Parathyroid adenoma (tissue), 2 donors: ENCODE data around the gene B3GNT9.

Experiments
- H2AFZ ChIP-seq: fragments of 300-600 bp; sonication (generic); one replicate; pipeline ENCODE4 v1.7.0; 2017; ENCODE audit warnings: antibody characterized with exemption, mild to moderate bottlenecking
- H3K27ac ChIP-seq: fragments of 300-600 bp; sonication (generic); one replicate; pipeline ENCODE4 v1.7.0; 2017
- H3K27me3 ChIP-seq: fragments of 300-600 bp; sonication (generic); one replicate; pipeline ENCODE4 v1.7.0; 2017; ENCODE audit warnings: low read length; ENCODE audit not compliant: control insufficient read depth, insufficient read depth
- H3K36me3 ChIP-seq: fragments of 300-600 bp; sonication (generic); one replicate; pipeline ENCODE4 v1.7.0; 2017; ENCODE audit warnings: low read length; ENCODE audit not compliant: control insufficient read depth, insufficient read depth
- H3K4me1 ChIP-seq: fragments of 300-600 bp; sonication (generic); one replicate; pipeline ENCODE4 v1.7.0; 2017; ENCODE audit warnings: control low read depth
- H3K4me2 ChIP-seq: fragments of 300-600 bp; sonication (generic); one replicate; pipeline ENCODE4 v1.7.0; 2017; ENCODE audit warnings: low read length
- H3K4me3 ChIP-seq: fragments of 300-600 bp; sonication (generic); one replicate; pipeline ENCODE4 v1.7.0; 2017; ENCODE audit warnings: low read depth, low read length
- H3K79me2 ChIP-seq: fragments of 300-600 bp; sonication (generic); one replicate; pipeline ENCODE4 v1.7.0; 2017; ENCODE audit warnings: control low read depth
- H3K9ac ChIP-seq: fragments of 300-600 bp; sonication (generic); one replicate; pipeline ENCODE4 v1.7.0; 2017; ENCODE audit warnings: mild to moderate bottlenecking
- H3K9me3 ChIP-seq: fragments of 300-600 bp; sonication (generic); one replicate; pipeline ENCODE4 v1.7.0; 2017; ENCODE audit warnings: low read length; ENCODE audit not compliant: control insufficient read depth
- TF ChIP-seq, protein P1 (sequence below): fragments of 300-600 bp; sonication (generic); IDR thresholded peaks from one replicate; pipeline ENCODE4 v1.7.0; 2017; ENCODE audit warnings: antibody characterized with exemption, mild to moderate bottlenecking
- donor health status: primary hyperparathyroidism.

The B3GNT9 gene

DNA sequence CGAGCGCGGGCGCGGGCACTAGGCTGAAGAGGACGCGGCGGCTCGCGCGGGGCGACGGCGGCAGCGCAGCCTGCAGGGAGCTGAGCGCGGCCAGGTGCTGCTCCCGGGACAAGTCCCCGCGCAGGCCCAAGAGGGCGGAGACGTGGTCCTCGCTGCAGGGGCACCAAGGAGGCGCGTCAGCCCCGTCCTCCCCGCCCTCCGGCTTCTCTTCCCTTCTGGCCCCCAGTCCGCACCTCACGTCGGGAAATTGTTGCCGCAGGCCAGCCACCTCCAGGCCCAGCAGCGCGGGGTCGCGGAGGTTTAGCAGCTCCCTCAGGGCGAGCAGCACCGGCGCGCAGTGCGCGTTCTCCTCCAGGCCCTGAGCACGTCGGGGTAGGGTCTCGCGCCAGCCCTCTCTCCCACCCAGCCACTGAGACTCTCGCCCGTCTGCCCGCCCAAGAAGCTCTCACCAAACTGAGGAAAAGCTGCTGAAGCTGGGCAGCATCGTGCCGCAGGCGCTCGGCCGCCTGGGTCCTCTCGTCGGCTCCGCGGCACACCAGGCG lies 33.7 kb upstream of the B3GNT9 start:
- TF ChIP-seq, protein P1, sequence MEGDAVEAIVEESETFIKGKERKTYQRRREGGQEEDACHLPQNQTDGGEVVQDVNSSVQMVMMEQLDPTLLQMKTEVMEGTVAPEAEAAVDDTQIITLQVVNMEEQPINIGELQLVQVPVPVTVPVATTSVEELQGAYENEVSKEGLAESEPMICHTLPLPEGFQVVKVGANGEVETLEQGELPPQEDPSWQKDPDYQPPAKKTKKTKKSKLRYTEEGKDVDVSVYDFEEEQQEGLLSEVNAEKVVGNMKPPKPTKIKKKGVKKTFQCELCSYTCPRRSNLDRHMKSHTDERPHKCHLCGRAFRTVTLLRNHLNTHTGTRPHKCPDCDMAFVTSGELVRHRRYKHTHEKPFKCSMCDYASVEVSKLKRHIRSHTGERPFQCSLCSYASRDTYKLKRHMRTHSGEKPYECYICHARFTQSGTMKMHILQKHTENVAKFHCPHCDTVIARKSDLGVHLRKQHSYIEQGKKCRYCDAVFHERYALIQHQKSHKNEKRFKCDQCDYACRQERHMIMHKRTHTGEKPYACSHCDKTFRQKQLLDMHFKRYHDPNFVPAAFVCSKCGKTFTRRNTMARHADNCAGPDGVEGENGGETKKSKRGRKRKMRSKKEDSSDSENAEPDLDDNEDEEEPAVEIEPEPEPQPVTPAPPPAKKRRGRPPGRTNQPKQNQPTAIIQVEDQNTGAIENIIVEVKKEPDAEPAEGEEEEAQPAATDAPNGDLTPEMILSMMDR: no peak
- Histone ChIP-seq H3K9me3 (no peaks in the 10 kb centered on the region), H2AFZ (peak overlapping the region; percentile 92), H3K79me2 (no peaks in the 10 kb centered on the region), H3K9ac (peak overlapping the region; percentile 81), H3K27ac (peak overlapping the region; percentile 96), H3K36me3 (no peaks in the 10 kb centered on the region), H3K4me3 (peak overlapping the region; percentile 81), H3K4me2 (peak overlapping the region; percentile 94), H3K27me3 (no peaks in the 10 kb centered on the region), H3K4me1 (peaks cover 18% of the 10 kb centered on the region)

DNA sequence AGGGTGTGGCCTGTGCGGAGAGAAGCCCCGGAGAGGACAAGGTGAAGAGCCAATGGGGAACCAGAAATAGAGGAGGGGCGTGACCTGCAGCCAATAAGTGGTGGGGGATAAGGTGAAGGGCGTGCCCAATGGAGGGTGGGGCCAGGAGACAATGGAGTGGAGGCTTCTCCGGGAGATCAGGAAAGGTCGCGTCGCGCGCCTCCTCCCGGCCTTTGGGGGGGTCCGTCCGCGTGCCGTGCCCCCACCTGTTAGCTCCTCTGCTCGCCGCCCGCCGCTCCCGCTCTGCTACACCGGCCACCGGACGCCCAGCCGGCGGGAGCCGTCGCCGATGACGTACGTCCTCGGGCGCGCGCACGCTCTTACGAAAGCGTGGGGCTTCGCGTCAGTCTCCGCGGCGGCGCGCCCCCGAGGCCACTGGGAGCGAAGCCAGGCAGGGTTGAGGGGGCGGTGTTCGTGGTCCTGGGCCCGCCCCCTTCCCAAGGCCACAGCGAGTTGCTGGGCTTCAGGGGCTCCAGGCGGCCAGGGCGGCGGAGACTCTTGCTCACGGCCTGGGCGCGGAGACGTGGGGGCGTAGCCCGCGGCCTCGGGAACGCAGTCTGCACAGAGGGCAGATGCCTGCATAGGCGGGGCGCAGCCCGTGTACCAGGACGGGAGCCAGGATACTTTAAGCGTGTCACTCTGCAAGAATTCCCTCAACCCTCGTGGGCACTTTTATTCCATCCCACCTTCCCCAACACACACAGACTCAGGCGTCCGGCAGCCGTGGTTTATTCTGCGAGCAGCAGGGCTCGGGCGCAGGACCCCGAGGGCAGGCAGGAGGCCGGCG lies 33.0 kb upstream of the B3GNT9 start, which contains the start of gene MATCAP1:
MATCAP1 (minus strand) TSS at position 337 of the 826 bp plus-strand sequence. CDS start 3,353 bp downstream, outside the sequence.
- peaks cover 18% of the 10 kb centered on the region for H3K4me1 ChIP-seq
- TF ChIP-seq, protein P1: peak; percentile 26
- H3K79me2 ChIP-seq: no peaks in the 10 kb centered on the region
- H2AFZ ChIP-seq: peak within 1 kb of the TSS; percentile 92
- H3K4me3 ChIP-seq: peak within 1 kb of the TSS; percentile 81
- no peaks in the 10 kb centered on the region for H3K36me3 ChIP-seq
- no peaks in the 10 kb centered on the region for H3K9me3 ChIP-seq
- peak within 1 kb of the TSS; percentile 81 for H3K9ac ChIP-seq
- peak within 1 kb of the TSS; percentile 94 for H3K4me2 ChIP-seq
- peak within 1 kb of the TSS; percentile 96 for H3K27ac ChIP-seq
- H3K27me3 ChIP-seq: no peaks in the 10 kb centered on the region

DNA sequence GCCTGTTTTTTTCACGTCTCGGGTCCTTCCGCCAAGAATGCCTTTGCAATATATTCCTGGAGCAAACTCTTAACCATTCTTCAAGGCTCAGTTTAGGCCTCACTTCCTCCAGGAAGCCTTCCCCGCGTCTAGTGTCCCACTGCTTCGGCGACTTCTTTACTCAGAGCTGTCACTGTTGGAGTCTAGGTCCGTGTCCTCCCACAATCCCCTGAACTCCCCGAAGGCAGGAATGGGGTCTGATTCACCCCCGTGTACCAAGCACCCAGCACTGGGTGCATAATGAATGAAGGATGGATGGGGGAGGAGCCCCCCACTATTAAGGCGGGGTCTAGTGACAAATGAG lies 32.5 kb upstream of the B3GNT9 start:
- no peaks in the 10 kb centered on the region for H3K36me3 ChIP-seq
- peak overlapping the region; percentile 81 for H3K4me3 ChIP-seq
- peak overlapping the region; percentile 92 for H2AFZ ChIP-seq
- H3K27me3 ChIP-seq: no peaks in the 10 kb centered on the region
- no peaks in the 10 kb centered on the region for H3K79me2 ChIP-seq
- no peaks in the 10 kb centered on the region for H3K9me3 ChIP-seq
- peak overlapping the region; percentile 96 for H3K27ac ChIP-seq
- peaks cover 18% of the 10 kb centered on the region for H3K4me1 ChIP-seq
- no peak overlapping the region for H3K9ac ChIP-seq
- peak overlapping the region; percentile 94 for H3K4me2 ChIP-seq
- TF ChIP-seq, protein P1: no peak

DNA sequence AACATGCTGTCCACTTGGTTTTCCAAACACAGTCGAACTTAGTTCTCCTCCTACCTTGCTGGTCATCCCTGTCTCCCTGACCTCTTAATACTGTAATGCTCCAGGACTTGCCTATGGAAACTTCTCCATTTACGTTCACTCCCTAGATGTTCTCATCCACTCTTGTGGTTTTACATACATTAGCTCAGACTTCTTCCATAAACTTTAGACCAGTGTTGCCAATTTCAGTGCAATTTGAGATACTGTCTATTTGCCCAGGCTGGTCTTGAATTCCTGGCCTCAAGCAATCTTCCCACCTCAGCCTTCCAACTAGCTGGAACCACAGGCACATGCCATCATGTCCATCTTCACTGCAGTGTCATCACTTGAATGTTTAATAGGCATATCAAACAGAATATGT lies 31.5 kb upstream of the B3GNT9 start:
- Histone ChIP-seq H3K4me2 (no peak overlapping the region), H3K9me3 (no peaks in the 10 kb centered on the region), H3K27me3 (no peaks in the 10 kb centered on the region), H3K4me1 (peaks cover 23% of the 10 kb centered on the region), H3K79me2 (no peaks in the 10 kb centered on the region), H3K27ac (peak overlapping the region; percentile 96), H2AFZ (no peak overlapping the region), H3K9ac (no peak overlapping the region), H3K4me3 (no peak overlapping the region), H3K36me3 (no peaks in the 10 kb centered on the region)
- TF ChIP-seq, protein P1: no peak
